K562 (cell line): ENCODE measurements around the gene MED29. TPM values are rescaled to one million over a fixed set of nuclear protein-coding genes. Genes with fewer than 3 reads are reported as not detected.
A peak's percentile ranks its signal among the peaks of the same experiment; 100 is the strongest.

Source experiments
- ASH1L ChIP-seq: fragments of 450-650 bp; IDR thresholded peaks from 2 replicates; pipeline ENCODE4 v1.6.1; 2018; ENCODE audit warnings: borderline replicate concordance, mild to moderate bottlenecking, low read depth; ENCODE audit not compliant: partially characterized antibody
- CBX8 ChIP-seq: fragments of 200-600 bp; sonication (generic); IDR thresholded peaks from 2 replicates; pipeline ENCODE4 v1.6.1; 2012; ENCODE audit warnings: borderline replicate concordance, mixed run types, low read depth, mild to moderate bottlenecking, moderate library complexity, mixed read lengths, low read length, control low read depth, inconsistent platforms; ENCODE audit not compliant: poor library complexity, severe bottlenecking; ENCODE audit errors: extremely low read depth
- HDAC6 ChIP-seq: IDR thresholded peaks from 2 replicates; pipeline ENCODE4 v1.6.1; 2012; ENCODE audit warnings: low read depth, mild to moderate bottlenecking, control low read depth, inconsistent platforms, low read length, moderate library complexity
- MBD2 ChIP-seq: sonication (generic); IDR thresholded peaks from 2 replicates; pipeline ENCODE4 v1.6.1; 2016; ENCODE audit warnings: low read depth, borderline replicate concordance
- RBM34 ChIP-seq: fragments of 200-400 bp; formaldehyde crosslinking; IDR thresholded peaks from 2 replicates; pipeline ENCODE4 v1.6.1; 2018; ENCODE audit warnings: low read length, borderline replicate concordance; ENCODE audit not compliant: insufficient read depth
- TSHZ1 ChIP-seq: fragments of 250-450 bp; sonication (Bioruptor Pico); IDR thresholded peaks from 2 replicates; pipeline ENCODE4 v1.4.0; 2020; ENCODE audit warnings: mild to moderate bottlenecking, moderate library complexity
- ZNF212 ChIP-seq: fragments of 450-650 bp; formaldehyde crosslinking; IDR thresholded peaks from 2 replicates; pipeline ENCODE4 v1.4.0; 2020; ENCODE audit warnings: mild to moderate bottlenecking
- ZNF280A ChIP-seq: fragments of 450-650 bp; IDR thresholded peaks from 2 replicates; pipeline ENCODE4 v1.6.1; 2018; ENCODE audit warnings: mild to moderate bottlenecking, low read depth; ENCODE audit not compliant: partially characterized antibody
- ZNF318 ChIP-seq, 2 experiments: fragments of 450-650 bp; IDR thresholded peaks; 2 replicates each; pipeline ENCODE4 v1.6.1; 2016; ENCODE audit warnings: mild to moderate bottlenecking in 2 of 2, borderline replicate concordance in 1 of 2, low read depth in 1 of 2, moderate library complexity in 1 of 2
- ZNF668 ChIP-seq: fragments of 250-450 bp; sonication (Bioruptor Pico); IDR thresholded peaks from 2 replicates; pipeline ENCODE4 v1.8.0; 2022; ENCODE audit warnings: mild to moderate bottlenecking, inconsistent platforms
- polyA plus RNA-seq, 8 experiments: library from polyadenylated mRNA; depleted of rRNA in 4 of 8; stranded (reverse) in 5 of 8; unstranded in 3 of 8; fragments of >200 nt; fragmentation: Nextera tagmentation in 2 of 8; fragmentation: Illumina TruSeq in 1 of 8; extraction: Ambion mirVana in 2 of 8; extraction: Trizol in 1 of 8; gene quantifications; 2 replicates each; pipeline versions ENCODE4 v1.2.1 to v1.2.3, GENCODE V29; 2011 to 2014; ENCODE audit warnings: inconsistent platforms in 1 of 8, missing spikeins in 1 of 8
- total RNA-seq, 7 experiments: library from RNA; depleted of rRNA in 6 of 7; stranded (reverse); fragments of >200 nt in 6 of 7; fragmentation: Illumina TruSeq in 2 of 7; extraction: Trizol in 2 of 7; gene quantifications; 2 replicates each; pipeline versions ENCODE4 v1.2.1 to v1.2.3, GENCODE V29; 2011 to 2021; ENCODE audit warnings: low replicate concordance in 1 of 7

MED29 gene
- total and polyA plus RNA-seq, 9 of the 15 experiments (the other 6 are each of a cell fraction or from before 2014, with no cell fraction given) = 1.8 to 22.6 (median 12.4) TPM

GRCh38 chr19:39403331-39404312 is 12.4 kb downstream of the MED29 start (continued):
- TF ChIP-seq ZNF318 (IDR thresholded peaks at IDR 0.05; ENCODE audit: borderline replicate concordance in 1 of 2, low read depth in 1 of 2) = peak in 1 of 2 experiments; percentile 85; a peak in 1 of 4 replicates
- TF ChIP-seq ZNF668 (CRISPR knock-in tag) = no peak
- TF ChIP-seq HDAC6 = no peak
- TF ChIP-seq CBX8 = no peak
- no peak for TF ChIP-seq ZNF280A
- no peak for TF ChIP-seq ZNF212
- peak; percentile 61; the same call in 1 of the 2 replicates for TF ChIP-seq MBD2
- TF ChIP-seq ASH1L = peak; percentile 27
- no peak for TF ChIP-seq TSHZ1 (CRISPR knock-in tag)
- no peak for TF ChIP-seq RBM34
